ENCODE measurements around the gene ZNF552.
"Not testable (repeated sequence)": the region's sequence is repeated elsewhere in the genome, so short reads cannot be mapped to it uniquely, and the experiment has no call there.

Gene ZNF552

DNA sequence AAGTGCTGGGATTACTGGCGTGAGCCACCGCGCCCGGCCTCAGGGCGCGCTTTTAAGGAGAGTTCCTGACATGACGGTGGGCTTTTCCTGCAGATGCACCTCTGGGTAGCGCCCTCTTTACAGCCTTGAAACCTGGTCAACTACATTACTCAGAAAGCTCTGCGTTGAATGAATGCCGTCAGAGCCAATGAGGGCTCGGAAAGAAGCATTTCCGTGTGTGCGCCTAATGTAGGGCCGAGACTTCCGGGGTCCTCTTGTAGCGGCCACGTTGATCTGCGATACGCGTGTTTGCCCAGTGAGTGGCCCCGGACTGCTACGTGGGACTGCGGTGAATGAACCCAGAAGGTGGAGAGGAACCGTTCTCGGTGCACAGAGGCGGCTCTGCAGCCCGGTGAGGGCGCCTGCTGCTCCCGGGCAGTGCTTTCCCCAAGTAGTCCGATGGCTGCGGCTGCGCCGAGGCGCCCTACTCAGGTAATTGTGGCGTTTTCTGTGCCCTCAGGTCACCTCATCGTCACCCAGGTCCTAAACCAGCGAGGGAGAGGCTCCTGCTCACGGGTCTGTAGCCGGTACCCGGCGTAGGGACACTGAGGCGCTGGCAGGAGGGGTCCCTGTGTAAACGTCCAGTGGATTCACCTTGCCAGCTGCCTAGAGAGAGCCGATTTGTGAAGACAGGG lies 4.9 kb upstream of the ZNF552 start:
- in situ Hi-C loops (cut with MboI; ENCODE audit: low sequenced_read_pairs), result no loop called here

DNA sequence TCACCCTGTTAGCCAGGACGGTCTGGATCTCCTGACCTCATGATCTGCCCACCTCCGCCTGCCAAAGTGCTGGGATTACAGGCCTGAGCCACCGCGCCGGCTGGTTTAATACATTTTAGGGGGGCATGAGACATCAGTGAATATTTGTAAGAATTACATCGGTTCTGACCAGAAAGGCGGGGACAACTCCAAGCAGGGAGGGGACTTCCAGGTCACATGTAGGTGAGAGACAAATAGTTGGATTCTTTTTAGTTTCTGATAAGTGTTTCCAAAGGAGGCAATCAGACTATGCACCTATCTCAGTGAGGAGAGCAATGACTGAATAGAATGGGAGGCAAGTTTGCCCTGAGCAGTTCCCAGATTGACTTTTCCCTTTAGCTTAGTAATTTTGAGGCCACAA lies 3.7 kb upstream of the ZNF552 start:
- in situ Hi-C loops (cut with MboI; ENCODE audit: low sequenced_read_pairs), result no loop called here

DNA sequence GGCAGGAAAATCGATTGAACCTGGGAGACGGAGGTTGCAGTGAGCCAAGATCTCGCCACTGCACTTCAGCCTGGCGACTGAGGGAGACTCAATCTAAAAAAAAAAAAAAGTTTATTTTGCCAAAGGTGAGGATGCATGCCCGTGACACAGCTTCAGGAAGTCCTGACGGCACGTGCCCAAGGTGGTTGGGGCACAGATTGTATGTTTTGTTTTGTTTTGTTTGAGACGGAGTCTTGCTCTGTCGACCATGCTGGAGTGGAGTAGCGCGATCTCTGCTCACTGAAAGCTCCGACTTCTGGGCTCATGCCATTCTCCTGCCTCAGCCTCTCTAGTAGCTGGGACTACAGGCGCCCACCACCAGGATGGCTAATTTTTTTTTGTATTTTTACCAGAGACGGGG lies 3.3 kb upstream of the ZNF552 start:
- in situ Hi-C loops (cut with MboI; ENCODE audit: low sequenced_read_pairs), result no loop called here

DNA sequence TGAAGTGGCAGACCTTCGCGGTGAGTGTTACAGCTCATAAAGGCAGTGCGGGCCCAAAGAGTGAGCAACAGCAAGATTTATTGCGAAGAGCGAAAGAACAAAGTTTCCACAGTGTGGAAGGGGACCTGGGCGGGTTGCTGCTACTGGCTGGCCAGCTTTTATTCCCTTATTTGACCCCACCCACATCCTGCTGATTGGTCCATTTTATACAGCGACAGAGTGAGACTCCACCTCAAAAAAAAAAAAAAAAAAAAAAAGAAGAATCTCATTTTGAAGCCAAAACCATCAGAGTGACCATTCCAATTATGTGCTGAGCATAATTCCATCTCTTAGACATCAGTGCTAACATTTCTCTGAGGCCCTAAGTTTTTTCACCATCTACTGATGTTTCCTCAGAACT lies 1.9 kb upstream of the ZNF552 start:
- in situ Hi-C loops (cut with MboI; ENCODE audit: low sequenced_read_pairs), result no loop called here

DNA sequence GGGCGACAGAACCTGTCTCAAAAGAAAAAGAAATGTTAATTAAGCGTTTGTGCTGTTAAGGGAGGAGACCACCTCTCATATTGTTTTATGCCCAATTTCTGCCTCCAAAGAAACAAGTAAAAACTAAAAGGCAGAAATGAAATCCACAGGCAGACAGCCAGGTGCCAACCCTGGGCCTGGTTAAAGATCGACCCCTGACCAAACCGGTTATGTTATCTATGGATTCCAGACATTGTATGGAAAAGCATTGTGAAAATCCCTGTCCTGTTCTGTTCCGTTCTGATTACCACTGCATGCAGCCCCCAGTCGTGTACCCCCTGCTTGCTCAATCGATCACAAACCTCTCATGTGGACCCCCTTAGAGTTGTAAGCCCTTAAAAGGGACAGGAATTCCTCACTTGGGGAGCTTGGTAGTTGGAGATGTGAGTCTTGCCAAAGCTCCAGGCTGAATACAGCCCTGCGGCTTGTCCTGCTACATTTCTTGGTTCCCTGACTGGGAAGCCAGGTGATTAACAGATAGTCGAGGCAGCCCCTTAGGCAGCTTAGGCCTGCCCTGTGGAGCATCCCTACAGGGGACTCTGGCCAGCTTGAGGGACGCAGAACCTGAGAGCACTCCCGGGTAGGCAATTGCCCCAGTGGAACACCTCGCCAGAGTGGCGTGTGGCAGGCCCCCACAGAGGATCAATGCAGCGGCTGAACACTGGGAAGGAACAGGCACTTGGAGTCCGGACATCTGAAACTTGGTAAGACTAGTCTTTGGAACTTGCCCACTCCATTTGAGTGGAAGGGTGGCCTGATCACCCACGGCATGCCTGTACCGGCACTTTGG lies 748 bp upstream of the ZNF552 start:
- in situ Hi-C loops (cut with MboI; ENCODE audit: low sequenced_read_pairs), result no loop called here

DNA sequence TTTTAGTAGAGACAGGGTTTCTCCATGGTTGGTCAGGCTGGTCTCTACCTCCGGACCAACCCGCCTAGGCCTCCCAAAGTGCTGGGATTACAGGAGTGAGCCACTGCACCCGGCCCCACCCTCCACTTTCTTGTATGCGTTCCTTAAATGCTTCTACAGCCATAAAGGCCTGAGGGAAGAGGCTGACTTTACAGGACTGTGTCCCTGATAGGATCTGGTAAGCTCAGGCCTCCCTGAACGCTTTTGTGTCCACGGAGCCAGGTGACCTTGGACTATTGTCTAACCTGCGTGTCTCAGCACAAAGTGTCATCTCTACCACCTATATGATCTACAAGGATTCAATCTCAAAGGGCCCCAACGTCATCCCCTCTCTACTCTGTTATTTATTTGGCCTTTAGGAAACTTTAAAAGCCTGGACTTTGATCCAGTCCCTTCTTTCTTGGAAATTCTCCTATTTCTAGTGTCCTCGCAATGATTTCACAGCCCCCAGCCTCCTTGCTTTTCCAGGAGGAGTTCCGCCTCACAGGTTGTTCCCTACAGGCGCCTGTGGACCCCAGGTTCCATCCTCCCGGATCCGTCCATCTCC lies 701 bp downstream of the ZNF552 start:
- in situ Hi-C loops (cut with MboI; ENCODE audit: low sequenced_read_pairs), result no loop called here

DNA sequence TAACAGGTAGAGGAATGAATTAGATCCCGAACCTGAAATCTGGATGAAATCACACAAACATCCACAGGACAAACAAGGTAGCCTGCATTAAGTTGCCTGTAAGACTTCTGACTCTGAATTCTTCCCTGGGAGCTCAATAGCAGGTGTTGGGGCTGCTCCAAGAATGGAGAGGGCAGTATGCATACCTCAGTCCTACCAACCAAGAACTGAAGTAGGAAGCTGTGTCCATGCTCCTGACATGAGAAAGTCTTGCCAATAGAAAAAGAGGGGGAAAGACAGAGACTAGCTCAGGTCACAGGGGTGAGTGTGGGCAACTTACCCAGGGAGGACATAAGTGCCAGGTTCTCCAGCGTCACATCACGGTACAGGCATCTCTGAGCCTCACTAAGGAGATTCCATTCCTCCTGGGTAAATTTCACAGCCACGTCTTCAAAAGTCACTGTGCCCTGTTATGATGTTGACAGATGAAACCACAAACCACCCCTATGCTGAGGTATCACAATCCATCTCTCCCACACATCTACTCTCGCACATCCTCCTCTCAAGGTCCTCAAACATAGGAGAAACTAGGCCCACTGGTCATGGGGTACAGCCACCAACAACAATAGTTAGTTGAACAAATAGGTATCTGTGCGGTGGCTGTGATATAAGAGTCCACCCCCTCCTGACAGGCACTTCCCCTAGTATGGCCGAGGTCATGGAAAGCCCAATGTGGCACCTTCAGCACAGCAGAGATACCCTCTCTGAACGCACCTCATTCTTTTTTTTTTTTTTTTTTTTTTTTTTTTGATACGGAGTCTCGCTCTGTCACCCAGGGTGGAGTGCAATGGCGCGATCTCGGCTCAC lies 1.5 kb downstream of the ZNF552 start:
- in situ Hi-C loops (cut with MboI; ENCODE audit: low sequenced_read_pairs), result not testable (repeated sequence)

DNA sequence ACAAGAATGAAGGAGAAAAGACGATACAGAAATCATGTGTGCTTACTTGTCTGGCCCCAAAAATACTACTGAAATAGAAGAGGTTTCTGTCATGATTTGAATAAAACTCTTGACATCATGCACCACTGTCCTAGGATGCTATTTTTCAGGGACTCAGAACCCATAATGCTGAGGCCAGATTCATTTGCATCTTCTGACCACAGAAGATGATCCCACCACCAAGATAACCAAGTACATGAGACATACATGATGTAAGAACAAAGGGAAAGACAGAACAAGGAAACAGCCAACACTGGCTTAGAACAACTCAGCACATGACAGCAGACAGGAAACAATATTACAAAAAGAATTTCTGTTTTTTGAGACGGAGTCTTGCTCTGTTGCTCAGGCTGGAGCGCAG lies 2.5 kb downstream of the ZNF552 start:
- in situ Hi-C loops (cut with MboI; ENCODE audit: low sequenced_read_pairs), result no loop called here

DNA sequence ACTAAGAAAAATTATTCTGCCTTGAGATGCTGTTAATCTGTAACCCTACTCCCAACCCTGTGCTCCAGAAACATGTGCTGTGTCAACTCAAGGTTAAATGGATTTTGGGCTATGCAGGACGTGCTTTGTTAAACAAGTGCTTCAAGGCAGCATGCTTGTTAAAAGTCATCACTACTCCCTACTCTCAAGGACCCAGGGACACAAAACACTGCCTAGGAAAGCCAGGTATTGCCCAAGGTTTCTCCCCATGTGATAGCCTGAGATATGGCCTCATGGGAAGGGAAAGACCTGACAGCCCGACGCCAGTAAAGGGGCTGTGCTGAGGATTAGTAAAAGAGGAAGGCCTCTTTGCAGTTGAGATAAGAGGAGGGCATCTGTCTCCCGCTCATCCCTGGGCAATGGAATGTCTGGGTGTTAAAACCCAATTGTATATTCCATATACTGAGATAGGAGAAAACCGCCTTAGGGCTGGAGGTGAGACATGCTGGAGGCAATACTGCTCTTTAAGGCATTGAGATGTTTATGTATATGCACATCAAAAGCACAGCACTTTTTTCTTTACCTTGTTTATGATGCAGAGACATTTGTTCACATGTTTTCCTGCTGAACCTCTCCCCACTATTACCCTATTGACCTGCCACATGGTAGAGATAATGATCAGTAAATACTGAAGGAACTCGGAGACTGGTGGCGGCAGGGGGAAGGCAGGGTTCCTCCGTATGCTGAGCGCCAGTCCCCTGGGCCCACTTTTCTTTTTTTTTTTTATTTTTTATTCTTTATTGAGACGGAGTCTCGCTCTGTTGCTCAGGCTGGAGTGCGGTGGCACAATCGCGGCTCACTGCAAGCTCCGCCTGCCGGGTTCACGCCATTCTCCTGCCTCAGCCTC lies 4.1 kb downstream of the ZNF552 start:
- in situ Hi-C loops (cut with MboI; ENCODE audit: low sequenced_read_pairs), result not testable (repeated sequence)

DNA sequence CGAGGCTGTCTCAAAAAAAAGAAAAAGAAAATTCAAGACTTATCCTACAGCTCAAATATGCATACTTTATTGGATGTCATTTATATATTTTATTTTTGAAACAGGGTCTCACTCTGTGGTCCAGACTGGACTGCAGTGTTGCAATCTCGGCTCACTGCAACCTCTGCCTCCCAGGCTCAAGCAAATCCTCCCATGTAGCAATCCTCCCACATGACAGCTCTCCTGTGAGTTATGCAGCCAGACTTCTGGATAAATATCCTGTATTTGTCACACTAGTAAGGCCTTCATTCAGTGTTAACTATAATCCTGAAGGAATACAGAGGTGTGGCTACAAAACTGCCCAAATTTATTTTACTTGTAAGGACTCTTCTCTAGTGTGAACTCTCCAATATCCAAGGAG lies 7.2 kb downstream of the ZNF552 start:
- in situ Hi-C loops (cut with MboI; ENCODE audit: low sequenced_read_pairs), result no loop called here

DNA sequence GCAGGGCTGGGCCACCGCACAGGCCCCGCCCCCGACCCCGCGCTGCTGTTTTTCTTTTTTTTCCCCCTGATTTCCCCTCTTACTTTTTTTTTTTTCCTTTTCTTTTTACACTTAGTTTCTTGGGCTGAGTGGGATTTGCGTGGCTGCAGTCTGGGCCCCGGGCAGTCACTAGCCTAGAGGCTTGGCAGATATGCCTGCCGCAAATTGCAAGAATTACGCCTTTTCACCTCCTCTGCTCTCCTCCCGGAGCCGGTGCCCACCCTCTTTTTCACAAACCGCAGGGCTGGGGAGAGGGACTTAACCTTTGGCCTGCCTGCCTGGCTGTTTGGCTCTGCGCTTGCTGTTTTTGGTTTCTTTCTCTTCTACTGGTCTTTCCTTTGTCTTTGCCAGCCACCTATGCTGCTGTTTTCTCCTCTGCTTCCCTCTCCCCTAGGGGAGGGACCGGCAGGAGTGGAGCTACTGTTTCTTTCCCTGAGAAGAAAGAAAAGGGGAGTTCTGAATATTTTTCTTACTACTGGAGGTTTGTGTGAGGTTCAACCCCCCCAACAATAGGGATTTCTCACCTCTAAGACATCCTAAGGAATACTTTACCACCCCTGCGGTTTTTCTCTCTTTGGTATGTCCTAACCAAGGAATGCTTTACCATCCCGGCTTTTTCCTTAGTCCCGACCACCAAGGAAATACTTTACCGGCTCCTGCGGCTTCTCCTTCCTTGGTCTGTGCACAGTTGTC lies 11.0 kb downstream of the ZNF552 start:
- in situ Hi-C loops (cut with MboI; ENCODE audit: low sequenced_read_pairs), result no loop called here

DNA sequence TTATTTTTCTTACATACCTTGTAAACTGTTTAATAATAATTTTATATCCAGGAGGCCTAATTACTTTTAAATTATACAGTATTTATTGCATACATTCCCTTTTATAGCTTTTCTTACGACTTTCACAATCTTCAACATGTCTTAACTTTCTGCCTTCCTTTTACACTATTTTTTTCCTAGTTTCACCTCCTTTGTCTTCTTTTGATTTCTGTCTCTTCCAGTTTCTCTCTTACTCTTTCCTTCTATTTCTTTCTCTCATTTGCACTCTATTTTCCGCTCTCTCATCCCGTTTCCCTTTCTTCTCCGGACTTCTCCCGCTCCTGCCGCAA lies 11.5 kb downstream of the ZNF552 start:
- in situ Hi-C loops (cut with MboI; ENCODE audit: low sequenced_read_pairs), result no loop called here

DNA sequence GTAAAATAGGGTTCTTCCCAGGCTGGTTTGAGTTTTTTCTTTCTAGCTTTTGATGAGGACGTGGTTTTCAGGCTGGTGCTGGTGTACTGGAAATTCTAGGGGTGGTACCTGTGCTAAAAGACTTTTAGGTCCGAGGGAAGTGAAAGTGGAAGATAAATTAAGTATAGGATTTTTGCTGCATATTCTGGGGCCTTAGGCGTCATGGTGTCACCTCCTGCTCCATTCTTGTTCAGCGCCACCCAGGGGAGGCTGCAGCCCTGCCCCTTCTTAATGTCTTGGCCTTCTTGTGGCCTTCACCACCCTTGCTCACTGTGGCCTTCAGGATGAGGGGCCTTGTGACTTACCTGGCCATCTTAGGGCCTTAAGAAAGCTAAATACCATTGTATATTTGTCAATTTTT lies 12.4 kb downstream of the ZNF552 start:
- in situ Hi-C loops (cut with MboI; ENCODE audit: low sequenced_read_pairs), result no loop called here

DNA sequence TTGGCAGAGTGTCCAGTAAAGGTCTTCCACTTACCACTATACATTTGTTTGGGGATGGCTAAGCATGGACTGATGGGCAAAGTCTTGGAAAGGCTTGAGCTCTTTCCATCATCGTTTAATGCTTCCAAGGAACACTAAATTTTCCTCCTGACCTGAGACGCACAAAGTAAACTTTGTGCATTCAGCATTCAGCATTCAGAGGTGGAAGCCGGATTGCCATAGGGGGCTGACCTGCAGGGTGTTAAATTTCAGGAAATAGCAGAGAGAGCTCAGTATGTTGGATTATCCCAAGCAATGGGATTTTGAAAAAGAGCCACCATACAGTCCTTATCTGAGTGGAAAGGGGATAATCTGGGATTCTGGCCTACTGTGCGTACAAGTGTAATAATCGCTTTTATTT lies 14.0 kb downstream of the ZNF552 start:
- in situ Hi-C loops (cut with MboI; ENCODE audit: low sequenced_read_pairs), result no loop called here

DNA sequence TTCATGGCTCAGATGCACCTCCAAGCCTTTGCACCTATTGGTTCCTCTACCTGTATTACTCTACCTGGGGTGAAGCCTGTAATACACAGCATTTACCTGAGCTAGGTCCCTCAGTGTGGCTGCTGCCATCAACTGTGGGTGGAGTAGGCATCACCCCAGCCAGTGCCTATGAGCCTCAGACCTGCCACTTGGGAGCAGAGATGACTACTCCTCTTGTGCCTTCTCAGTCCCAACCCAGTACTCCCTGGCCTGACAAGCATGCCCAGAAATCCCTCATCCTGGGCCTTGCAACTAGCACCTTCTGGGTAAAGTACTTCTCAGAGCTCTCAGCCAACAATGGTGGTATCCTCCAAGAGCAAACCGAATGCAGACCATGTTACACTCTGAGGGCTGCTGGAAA lies 18.1 kb downstream of the ZNF552 start:
- in situ Hi-C loops (cut with MboI; ENCODE audit: low sequenced_read_pairs), result not testable (repeated sequence)

DNA sequence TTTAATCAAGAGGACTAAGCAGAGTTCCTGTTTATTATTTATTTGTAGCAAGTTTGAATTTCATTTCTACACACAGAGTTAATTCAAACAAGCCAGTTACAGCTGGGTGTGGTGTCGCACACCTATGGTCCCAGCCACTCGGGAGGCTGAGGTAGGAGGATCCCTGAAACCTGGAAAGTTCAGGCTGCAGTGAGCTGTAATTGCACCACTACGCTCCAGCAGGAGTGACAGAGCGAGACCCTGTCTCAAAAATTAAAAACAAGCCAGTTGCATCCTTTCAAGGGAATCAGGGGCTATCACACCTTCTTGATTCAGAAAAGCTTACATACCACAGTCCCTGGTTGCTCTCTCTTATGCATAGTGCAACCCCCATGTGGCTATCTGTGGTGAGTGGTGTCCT lies 25.4 kb downstream of the ZNF552 start:
- in situ Hi-C loops (cut with MboI; ENCODE audit: low sequenced_read_pairs), result no loop called here

DNA sequence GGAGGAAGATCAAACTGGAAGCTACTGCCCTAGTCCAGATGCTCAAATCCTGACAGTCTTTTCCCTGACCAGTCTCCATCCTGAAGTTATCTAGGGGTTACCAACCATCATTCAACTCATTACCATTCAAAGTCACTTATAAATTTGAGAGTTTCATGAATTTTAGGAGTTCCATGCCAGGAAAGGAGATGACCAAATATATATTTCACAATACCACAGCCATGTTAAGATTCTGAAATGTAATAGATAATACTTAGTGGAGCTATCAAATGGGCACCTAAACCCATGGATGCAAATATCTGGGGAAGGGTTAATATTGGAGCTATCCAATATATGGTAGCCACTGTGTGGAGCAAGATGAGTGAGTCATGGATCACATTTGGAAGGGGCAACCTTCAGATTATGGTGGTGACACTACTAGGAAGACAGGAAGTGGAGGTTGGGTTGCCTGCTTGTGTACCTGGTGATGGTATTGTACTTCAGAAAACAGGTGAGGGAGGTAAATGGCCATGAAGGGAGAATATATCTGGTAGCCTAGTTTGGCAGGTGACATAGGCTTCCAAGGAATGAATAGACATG lies 26.5 kb downstream of the ZNF552 start:
- in situ Hi-C loops (cut with MboI; ENCODE audit: low sequenced_read_pairs), result no loop called here

DNA sequence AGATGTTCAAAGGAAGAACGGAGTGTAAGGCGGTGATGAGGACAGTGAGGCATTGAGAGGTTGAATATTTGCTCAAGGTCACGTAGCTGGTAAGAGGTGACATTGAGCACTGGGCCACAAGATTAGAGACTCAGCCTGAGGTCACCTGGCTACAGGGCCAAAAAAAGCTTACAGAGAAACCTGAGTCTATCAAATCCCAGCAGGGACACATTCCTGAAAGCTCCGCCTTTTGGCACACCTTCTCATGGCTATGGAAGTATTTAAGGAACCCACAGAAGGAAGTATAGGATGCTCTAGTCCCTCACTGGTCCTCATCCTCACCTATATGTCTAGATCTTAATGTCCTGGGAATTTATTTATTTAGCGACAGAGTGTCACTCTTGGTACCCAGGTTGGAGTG lies 27.8 kb downstream of the ZNF552 start:
- in situ Hi-C loops (cut with MboI; ENCODE audit: low sequenced_read_pairs), result no loop called here

DNA sequence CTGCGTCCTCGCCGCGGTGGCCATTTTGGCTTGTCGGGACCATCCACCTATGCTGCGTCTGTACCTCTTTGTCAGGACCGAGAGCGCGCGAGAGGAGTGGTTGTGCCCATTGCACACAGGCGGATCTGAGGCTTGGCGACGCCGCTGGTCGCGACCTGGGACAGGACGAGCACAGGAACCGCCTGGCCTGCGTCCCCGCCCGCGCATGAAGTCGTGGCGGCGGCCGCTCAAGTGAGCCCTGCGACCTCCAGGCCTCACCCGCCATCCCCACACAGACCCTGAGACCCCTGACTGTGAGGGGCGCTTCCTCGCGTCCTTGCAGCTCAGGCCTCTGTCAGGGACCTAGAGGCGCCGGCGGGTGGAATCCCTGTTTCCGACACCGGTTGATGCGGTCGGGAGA lies 28.4 kb downstream of the ZNF552 start:
- in situ Hi-C loops (cut with MboI; ENCODE audit: low sequenced_read_pairs), result no loop called here
